A673 (cell line): ENCODE results near the gene NMU. TPM values are rescaled to one million over a fixed set of nuclear protein-coding genes. Genes with fewer than 3 reads are reported as not detected.

Experiments
- BruUV-seq: library from RNA; stranded (reverse); fragments of 400-500 nt; replicated peaks from 2 replicates; lab custom pipeline; 2021; lab: Mats Ljungman, UMichigan
- CTCF ChIA-PET: fragments of 300-600 bp; sonication (Branson Sonifier 250); formaldehyde crosslinking; loops from one replicate; lab custom pipeline; 2022; ENCODE audit warnings: antibody characterized with exemption; lab: Charles Lee
- POLR2A ChIA-PET: fragments of 300-600 bp; sonication (Branson Sonifier 250); formaldehyde crosslinking; loops from one replicate; lab custom pipeline; 2022; ENCODE audit warnings: antibody characterized with exemption; ENCODE audit not compliant: low non-redundant PET; lab: Charles Lee
- DNase-seq: peaks from one replicate; pipeline ENCODE4 v3.0.0-alpha.2; 2015; ENCODE audit warnings: low spot score
- H3K27ac ChIP-seq: fragments of 200-600 bp; sonication (generic); 2 replicates; pipeline ENCODE4 v1.5.1; 2016; ENCODE audit warnings: mixed run types, low read depth, mild to moderate bottlenecking, mixed read lengths, antibody characterized with exemption, low read length; ENCODE audit not compliant: poor library complexity, severe bottlenecking
- H3K27me3 ChIP-seq: fragments of 200-600 bp; sonication (generic); replicated peaks from 2 replicates; pipeline ENCODE4 v1.6.1; 2017; ENCODE audit warnings: mixed run types, low read depth, mild to moderate bottlenecking, mixed read lengths, antibody characterized with exemption, low read length; ENCODE audit not compliant: insufficient read depth, poor library complexity
- H3K36me3 ChIP-seq: fragments of 200-600 bp; sonication (generic); 2 replicates; pipeline ENCODE4 v1.6.1; 2016; ENCODE audit warnings: mixed run types, mild to moderate bottlenecking, mixed read lengths, antibody characterized with exemption, low read length; ENCODE audit not compliant: insufficient read depth, poor library complexity, severe bottlenecking
- H3K4me1 ChIP-seq: fragments of 200-600 bp; sonication (generic); 2 replicates; pipeline ENCODE4 v1.6.1; 2017; ENCODE audit warnings: mixed run types, mild to moderate bottlenecking, mixed read lengths, antibody characterized with exemption, low read length; ENCODE audit not compliant: insufficient read depth, poor library complexity, severe bottlenecking
- H3K4me3 ChIP-seq: fragments of 200-600 bp; sonication (generic); 2 replicates; pipeline ENCODE4 v1.5.1; 2016; ENCODE audit warnings: low read depth, mixed run types, mild to moderate bottlenecking, mixed read lengths, low read length; ENCODE audit not compliant: poor library complexity, severe bottlenecking
- H3K9me3 ChIP-seq: fragments of 200-600 bp; sonication (generic); 2 replicates; pipeline ENCODE4 v1.6.1; 2016; ENCODE audit warnings: mixed run types, low read depth, mild to moderate bottlenecking, mixed read lengths, antibody characterized with exemption, low read length; ENCODE audit not compliant: poor library complexity, severe bottlenecking
- CTCF ChIP-seq: fragments of 300-800, 200-600 bp; sonication (generic); conservative IDR thresholded peaks from 2 replicates; pipeline ENCODE4 v1.5.1; 2017; ENCODE audit warnings: low read depth, mild to moderate bottlenecking, antibody characterized with exemption, low read length, moderate library complexity, mixed read lengths
- EZH2 ChIP-seq: fragments of 200-600 bp; sonication (generic); IDR thresholded peaks from 2 replicates; pipeline ENCODE4 v1.6.1; 2017; ENCODE audit warnings: borderline replicate concordance, low read depth, mild to moderate bottlenecking, mixed read lengths, antibody characterized with exemption, low read length; ENCODE audit not compliant: poor library complexity, severe bottlenecking
- intact Hi-C: fragments of 100-400 bp; cut with micrococcal nuclease; formaldehyde crosslinking; loops from one replicate; pipeline ENCODE4 v1.10.0; 2022; ENCODE audit not compliant: unreplicated experiment
- total RNA-seq: library from RNA; stranded (reverse); gene quantifications from 2 replicates; pipeline ENCODE4 v1.2.3, GENCODE V29; 2021

Gene NMU
- total RNA-seq, 1 experiment from 2014 or later: not detected

- CTCF ChIA-PET: no interaction called here
- intact Hi-C loops: no loop called here
- no TSS peak for BruUV-seq
- Histone ChIP-seq H3K9me3 (no peaks in the 10 kb centered on the region), H3K4me3 (no peak overlapping the region), H3K4me1 (no peaks in the 10 kb centered on the region), H3K27ac (no peak overlapping the region), H3K27me3 (no peaks in the 10 kb centered on the region), H3K36me3 (no peaks in the 10 kb centered on the region)
- POLR2A ChIA-PET: no interaction called here
- DNase-seq: no peak
- TF ChIP-seq CTCF (no peak), EZH2 (no peak)
These were observed 46.2 kb upstream of the NMU start for GRCh38 chr4:55682295-55682694.

GRCh38 chr4:55681430-55681829, 45.3 kb upstream of the NMU start:
- ChIA-PET CTCF (no interaction called here), POLR2A (no interaction called here)
- intact Hi-C loops: no loop called here
- DNase-seq: no peak
- H3K4me3 ChIP-seq: no peak overlapping the region
- H3K9me3 ChIP-seq: no peaks in the 10 kb centered on the region
- BruUV-seq: no TSS peak
- H3K36me3 ChIP-seq: no peaks in the 10 kb centered on the region
- H3K4me1 ChIP-seq: no peaks in the 10 kb centered on the region
- H3K27ac ChIP-seq: no peak overlapping the region
- no peak for TF ChIP-seq CTCF
- no peaks in the 10 kb centered on the region for H3K27me3 ChIP-seq

GRCh38 chr4:55675196-55675793, 39.2 kb upstream of the NMU start:
- peak; percentile 10 for DNase-seq
- ChIA-PET POLR2A (no interaction called here), CTCF (no interaction called here)
- TF ChIP-seq CTCF: no peak
- TF ChIP-seq EZH2: no peak
- no peaks in the 10 kb centered on the region for H3K9me3 ChIP-seq
- H3K4me3 ChIP-seq: no peak overlapping the region
- H3K27me3 ChIP-seq: no peaks in the 10 kb centered on the region
- no peaks in the 10 kb centered on the region for H3K36me3 ChIP-seq
- no peaks in the 10 kb centered on the region for H3K4me1 ChIP-seq
- H3K27ac ChIP-seq: no peak overlapping the region
- intact Hi-C loops: no loop called here
- no TSS peak for BruUV-seq
